Liver (tissue), 9 donors: ENCODE data around the gene IRX6. TPM values are rescaled to one million over a fixed set of nuclear protein-coding genes. Genes with fewer than 3 reads are reported as not detected.

Experiments used
- DNase-seq: peaks from one replicate; pipeline ENCODE4 v3.0.0-alpha.2; 2017; ENCODE audit warnings: low spot score
- H3K27ac ChIP-seq, 2 donors: one replicate each; pipeline ENCODE4 v1.7.0; 2013; ENCODE audit warnings: inconsistent platforms in 2 of 2, low read length in 2 of 2, control low read depth in 1 of 2, low read depth in 1 of 2, mild to moderate bottlenecking in 1 of 2
- H3K27me3 ChIP-seq, 4 donors: one replicate each; pipeline versions ENCODE4 v1.6.1 to v1.7.0; 2013; ENCODE audit warnings: low read length in 3 of 4, inconsistent platforms in 1 of 4, mild to moderate bottlenecking in 1 of 4, moderate library complexity in 1 of 4; ENCODE audit not compliant: control insufficient read depth in 4 of 4, insufficient read depth in 4 of 4
- H3K36me3 ChIP-seq, 4 donors: one replicate each; pipeline versions ENCODE4 v1.6.1 to v1.7.0; 2013; ENCODE audit warnings: low read length in 3 of 4, mild to moderate bottlenecking in 3 of 4, low read depth in 1 of 4, moderate library complexity in 1 of 4; ENCODE audit not compliant: control insufficient read depth in 4 of 4, insufficient read depth in 3 of 4
- H3K4me1 ChIP-seq, 4 donors: one replicate each; pipeline versions ENCODE4 v1.6.1 to v1.7.0; 2013; ENCODE audit warnings: low read length in 3 of 4, mild to moderate bottlenecking in 3 of 4, moderate library complexity in 1 of 4; ENCODE audit not compliant: control insufficient read depth in 4 of 4, insufficient read depth in 4 of 4
- H3K4me3 ChIP-seq, 3 donors: one replicate each; pipeline versions ENCODE4 v1.6.1 to v1.7.0; 2013; ENCODE audit warnings: low read length in 3 of 3, control low read depth in 1 of 3, low read depth in 1 of 3, mild to moderate bottlenecking in 1 of 3
- H3K9ac ChIP-seq, 2 donors: one replicate each; pipeline ENCODE4 v1.7.0; 2013; ENCODE audit warnings: low read length in 2 of 2, mild to moderate bottlenecking in 2 of 2, moderate library complexity in 2 of 2, control low read depth in 1 of 2, low read depth in 1 of 2
- H3K9me3 ChIP-seq, 4 donors: one replicate each; pipeline versions ENCODE4 v1.6.1 to v1.7.0; 2013; ENCODE audit warnings: low read length in 3 of 4; ENCODE audit not compliant: control insufficient read depth in 4 of 4
- FOXA1 ChIP-seq: IDR thresholded peaks from 2 replicates; pipeline ENCODE4 v1.6.1; 2016; ENCODE audit warnings: antibody characterized with exemption
- FOXA2 ChIP-seq: IDR thresholded peaks from 2 replicates; pipeline ENCODE4 v1.6.1; 2016; ENCODE audit warnings: antibody characterized with exemption
- GABPA ChIP-seq, 2 donors: IDR thresholded peaks in 1 of 2; conservative IDR thresholded peaks in 1 of 2; 2 replicates each; pipeline ENCODE4 v1.6.1; 2016; ENCODE audit warnings: antibody characterized with exemption in 2 of 2, mild to moderate bottlenecking in 1 of 2, moderate library complexity in 1 of 2
- HNF4G ChIP-seq: IDR thresholded peaks from 2 replicates; pipeline ENCODE4 v1.6.1; 2016; ENCODE audit warnings: antibody characterized with exemption
- JUND ChIP-seq, 2 donors: IDR thresholded peaks; 2 replicates each; pipeline ENCODE4 v1.6.1; 2016; ENCODE audit warnings: antibody characterized with exemption in 2 of 2
- NR2F2 ChIP-seq: IDR thresholded peaks from 2 replicates; pipeline ENCODE4 v1.6.1; 2016; ENCODE audit warnings: antibody characterized with exemption
- RAD21 ChIP-seq, 2 donors: IDR thresholded peaks; 2 replicates each; pipeline ENCODE4 v1.6.1; 2016; ENCODE audit warnings: antibody characterized with exemption in 2 of 2, mild to moderate bottlenecking in 2 of 2
- SP1 ChIP-seq: IDR thresholded peaks from 2 replicates; pipeline ENCODE4 v1.6.1; 2018; ENCODE audit warnings: antibody characterized with exemption, mild to moderate bottlenecking
- TAF1 ChIP-seq: conservative IDR thresholded peaks from 2 replicates; pipeline ENCODE4 v1.6.1; 2016; ENCODE audit warnings: antibody characterized with exemption, mild to moderate bottlenecking
- YY1 ChIP-seq: IDR thresholded peaks from 2 replicates; pipeline ENCODE4 v1.6.1; 2016; ENCODE audit warnings: antibody characterized with exemption, mild to moderate bottlenecking
- WGBS: extraction: QIAGEN DNeasy Blood & Tissue Kit; methylation state at CpG from one replicate; pipeline ENCODE4 v1.1.7; 2013; 5-methylcytosine and 5-hydroxymethylcytosine counted together
- polyA plus RNA-seq, 2 donors: library from polyadenylated mRNA; stranded (reverse) in 1 of 2; unstranded in 1 of 2; fragments of 200-250 nt in 1 of 2; fragments of >200 nt in 1 of 2; fragmentation: Nextera tagmentation in 1 of 2; extraction: Ambion mirVana in 1 of 2; gene quantifications; one replicate each; pipeline versions ENCODE4 v1.2.1 to v1.2.3, GENCODE V29; 2013 to 2015
- total RNA-seq, 2 donors: library from RNA; depleted of rRNA; stranded (reverse); fragments of >200 nt; gene quantifications; one replicate each; pipeline ENCODE4 v1.2.3, GENCODE V29; 2014
- TF ChIP-seq, protein P1 (sequence below): IDR thresholded peaks from 2 replicates; pipeline ENCODE4 v1.6.1; 2016; ENCODE audit warnings: antibody characterized with exemption, mild to moderate bottlenecking
- TF ChIP-seq, protein P2 (sequence below): IDR thresholded peaks from 2 replicates; pipeline ENCODE4 v1.6.1; 2016; ENCODE audit warnings: antibody characterized with exemption
- donor health status: healthy.
- donor health status: healthy.
- donor health status: healthy.
- donor health status: healthy.
- donor health status: healthy.

IRX6 gene
- total and polyA plus RNA-seq, 4 donors = not detected

DNA sequence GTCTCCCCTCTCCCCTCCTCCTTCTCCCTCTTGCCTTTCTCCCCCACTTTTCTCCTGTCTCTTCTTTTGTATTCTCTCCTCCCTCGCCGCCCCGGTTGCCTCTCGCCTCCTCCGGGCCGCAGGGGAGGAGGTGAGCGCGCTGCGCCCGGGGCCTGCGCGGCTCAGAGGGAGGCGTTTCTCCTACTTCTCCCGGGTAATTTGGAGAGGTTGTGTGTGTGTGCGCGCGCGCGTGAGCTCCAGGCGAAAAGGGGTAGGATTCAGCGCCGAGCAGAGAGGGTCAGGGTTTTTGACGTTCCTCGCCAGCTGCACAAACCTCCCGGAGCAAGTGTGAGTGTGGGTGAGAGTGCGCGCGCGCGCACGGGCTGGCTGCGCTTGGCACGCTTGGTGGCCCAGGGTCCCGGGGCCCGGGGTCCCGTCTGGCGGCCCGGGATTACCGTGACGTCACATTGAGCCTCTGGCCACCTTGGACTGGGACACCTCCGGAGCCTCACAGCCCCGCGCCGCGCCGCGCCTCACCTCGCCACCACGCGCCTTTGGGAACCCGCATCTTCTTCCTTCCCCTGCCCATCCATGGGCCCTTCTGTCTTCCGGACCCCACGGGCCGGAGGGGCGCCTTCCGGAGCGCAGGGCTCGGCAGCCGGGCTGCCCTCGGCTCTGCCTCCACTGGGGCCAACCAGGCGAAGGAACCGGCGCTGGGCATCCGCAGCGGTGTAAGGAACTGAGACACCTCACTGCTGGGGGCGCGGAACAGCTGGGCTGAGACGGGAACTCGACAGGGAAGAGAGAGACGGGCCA is 479 bp downstream of the IRX6 start:
- peaks cover 0 to 20% (median 4%) of the 10 kb centered on the region in 4 donors for H3K4me1 ChIP-seq
- H3K36me3 ChIP-seq = no peaks in the 10 kb centered on the region
- H3K27me3 ChIP-seq = peaks cover 0 to 16% (median 11%) of the 10 kb centered on the region in 4 donors
- TF ChIP-seq HNF4G (no peak), FOXA2 (no peak), YY1 (no peak), FOXA1 (no peak), JUND (IDR thresholded peaks at IDR 0.05) (no peak), GABPA (IDR thresholded peaks at IDR 0.05 in 1 of 2, conservative IDR thresholded peaks at IDR 0.05 in 1 of 2) (no peak), SP1 (no peak), RAD21 (IDR thresholded peaks at IDR 0.05) (no peak), NR2F2 (no peak), TAF1 (no peak)
- TF ChIP-seq, protein P1, sequence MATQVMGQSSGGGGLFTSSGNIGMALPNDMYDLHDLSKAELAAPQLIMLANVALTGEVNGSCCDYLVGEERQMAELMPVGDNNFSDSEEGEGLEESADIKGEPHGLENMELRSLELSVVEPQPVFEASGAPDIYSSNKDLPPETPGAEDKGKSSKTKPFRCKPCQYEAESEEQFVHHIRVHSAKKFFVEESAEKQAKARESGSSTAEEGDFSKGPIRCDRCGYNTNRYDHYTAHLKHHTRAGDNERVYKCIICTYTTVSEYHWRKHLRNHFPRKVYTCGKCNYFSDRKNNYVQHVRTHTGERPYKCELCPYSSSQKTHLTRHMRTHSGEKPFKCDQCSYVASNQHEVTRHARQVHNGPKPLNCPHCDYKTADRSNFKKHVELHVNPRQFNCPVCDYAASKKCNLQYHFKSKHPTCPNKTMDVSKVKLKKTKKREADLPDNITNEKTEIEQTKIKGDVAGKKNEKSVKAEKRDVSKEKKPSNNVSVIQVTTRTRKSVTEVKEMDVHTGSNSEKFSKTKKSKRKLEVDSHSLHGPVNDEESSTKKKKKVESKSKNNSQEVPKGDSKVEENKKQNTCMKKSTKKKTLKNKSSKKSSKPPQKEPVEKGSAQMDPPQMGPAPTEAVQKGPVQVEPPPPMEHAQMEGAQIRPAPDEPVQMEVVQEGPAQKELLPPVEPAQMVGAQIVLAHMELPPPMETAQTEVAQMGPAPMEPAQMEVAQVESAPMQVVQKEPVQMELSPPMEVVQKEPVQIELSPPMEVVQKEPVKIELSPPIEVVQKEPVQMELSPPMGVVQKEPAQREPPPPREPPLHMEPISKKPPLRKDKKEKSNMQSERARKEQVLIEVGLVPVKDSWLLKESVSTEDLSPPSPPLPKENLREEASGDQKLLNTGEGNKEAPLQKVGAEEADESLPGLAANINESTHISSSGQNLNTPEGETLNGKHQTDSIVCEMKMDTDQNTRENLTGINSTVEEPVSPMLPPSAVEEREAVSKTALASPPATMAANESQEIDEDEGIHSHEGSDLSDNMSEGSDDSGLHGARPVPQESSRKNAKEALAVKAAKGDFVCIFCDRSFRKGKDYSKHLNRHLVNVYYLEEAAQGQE = no peak
- no peak overlapping the region for H3K9ac ChIP-seq
- no peak overlapping the region for H3K4me3 ChIP-seq
- no peaks in the 10 kb centered on the region for H3K9me3 ChIP-seq
- no peak overlapping the region for H3K27ac ChIP-seq
- no peak for DNase-seq
- WGBS = 3% methylated on average over 70 of the region's 70 CpGs

- no peak overlapping the region for H3K9ac ChIP-seq
- no peaks in the 10 kb centered on the region for H3K36me3 ChIP-seq
- peaks cover 0 to 16% (median 13%) of the 10 kb centered on the region in 4 donors for H3K27me3 ChIP-seq
- no peak overlapping the region for H3K4me3 ChIP-seq
- H3K9me3 ChIP-seq = no peaks in the 10 kb centered on the region
- peaks cover 0 to 20% (median 4%) of the 10 kb centered on the region in 4 donors for H3K4me1 ChIP-seq
- 4% methylated on average over 13 of the region's 13 CpGs for WGBS
- H3K27ac ChIP-seq = no peak overlapping the region
- DNase-seq = no peak
- TF ChIP-seq YY1 (no peak), JUND (IDR thresholded peaks at IDR 0.05) (no peak), TAF1 (no peak)
- TF ChIP-seq, protein P1 = no peak
- TF ChIP-seq, protein P2, sequence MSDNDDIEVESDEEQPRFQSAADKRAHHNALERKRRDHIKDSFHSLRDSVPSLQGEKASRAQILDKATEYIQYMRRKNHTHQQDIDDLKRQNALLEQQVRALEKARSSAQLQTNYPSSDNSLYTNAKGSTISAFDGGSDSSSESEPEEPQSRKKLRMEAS = no peak
Measured at GRCh38 chr16:55325080-55325447, 1.1 kb downstream of the IRX6 start.
